ENCODE measurements around the gene HAGH.

DNA sequence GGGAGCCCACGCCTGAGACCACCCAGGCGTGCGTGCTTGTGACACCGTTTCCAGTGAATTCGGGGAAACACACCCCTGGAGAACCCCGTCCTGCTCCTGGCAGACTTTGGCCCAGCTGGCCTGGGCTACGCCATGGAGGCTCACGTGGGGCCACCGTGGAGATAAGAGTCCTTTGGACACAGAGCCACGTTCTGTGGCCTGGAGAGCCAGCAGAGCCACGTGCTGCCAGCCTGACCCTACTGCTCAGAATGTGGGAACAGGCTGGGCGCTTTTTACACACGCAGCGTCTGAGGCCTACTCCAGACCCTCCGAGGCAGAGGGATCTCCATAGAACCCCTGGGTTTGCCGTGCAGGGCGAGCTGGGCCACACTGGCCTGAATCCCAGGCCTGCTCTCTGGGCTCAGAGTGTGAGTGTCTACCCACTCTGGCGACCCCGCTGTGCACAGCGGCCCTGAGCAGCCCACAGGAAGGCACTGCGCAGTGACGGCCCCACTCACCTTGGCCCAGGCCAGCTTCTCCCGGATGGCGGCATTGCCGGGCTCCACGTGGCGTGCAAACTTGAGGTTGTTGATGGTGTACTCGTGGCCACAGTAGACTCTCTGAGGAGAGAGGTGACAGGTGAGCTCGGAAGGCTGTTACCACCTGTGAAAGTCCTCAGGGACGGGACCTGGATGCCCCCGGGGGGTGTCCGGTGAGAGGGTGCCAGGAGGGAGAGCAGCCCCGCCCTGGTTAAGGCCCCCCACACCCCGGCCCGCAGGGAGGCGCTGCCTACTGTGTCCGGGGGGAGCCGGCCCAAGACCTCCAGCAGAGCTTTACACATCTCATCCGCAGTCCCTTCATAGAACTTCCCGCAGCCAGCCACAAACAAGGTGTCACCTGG is 10.0 kb downstream of the HAGH start:
- TF ChIP-seq, protein P1, sequence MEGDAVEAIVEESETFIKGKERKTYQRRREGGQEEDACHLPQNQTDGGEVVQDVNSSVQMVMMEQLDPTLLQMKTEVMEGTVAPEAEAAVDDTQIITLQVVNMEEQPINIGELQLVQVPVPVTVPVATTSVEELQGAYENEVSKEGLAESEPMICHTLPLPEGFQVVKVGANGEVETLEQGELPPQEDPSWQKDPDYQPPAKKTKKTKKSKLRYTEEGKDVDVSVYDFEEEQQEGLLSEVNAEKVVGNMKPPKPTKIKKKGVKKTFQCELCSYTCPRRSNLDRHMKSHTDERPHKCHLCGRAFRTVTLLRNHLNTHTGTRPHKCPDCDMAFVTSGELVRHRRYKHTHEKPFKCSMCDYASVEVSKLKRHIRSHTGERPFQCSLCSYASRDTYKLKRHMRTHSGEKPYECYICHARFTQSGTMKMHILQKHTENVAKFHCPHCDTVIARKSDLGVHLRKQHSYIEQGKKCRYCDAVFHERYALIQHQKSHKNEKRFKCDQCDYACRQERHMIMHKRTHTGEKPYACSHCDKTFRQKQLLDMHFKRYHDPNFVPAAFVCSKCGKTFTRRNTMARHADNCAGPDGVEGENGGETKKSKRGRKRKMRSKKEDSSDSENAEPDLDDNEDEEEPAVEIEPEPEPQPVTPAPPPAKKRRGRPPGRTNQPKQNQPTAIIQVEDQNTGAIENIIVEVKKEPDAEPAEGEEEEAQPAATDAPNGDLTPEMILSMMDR (IDR thresholded peaks at IDR 0.05; ENCODE audit: insufficient read depth, low read depth, low read length), result no peak
- no peak for TF ChIP-seq EZH2 (IDR thresholded peaks at IDR 0.05; ENCODE audit: insufficient read depth, low read length)
